Muscle of leg (tissue), 11 donors: ENCODE data around the gene BMPR1A. TPM values are rescaled to one million over a fixed set of nuclear protein-coding genes. Genes with fewer than 3 reads are reported as not detected.
"Not testable (repeated sequence)": the region's sequence is repeated elsewhere in the genome, so short reads cannot be mapped to it uniquely, and the experiment has no call there.

Source experiments
- DNase-seq: peaks from one replicate; pipeline ENCODE4 v3.0.0; 2013
- H3K27ac ChIP-seq: one replicate; pipeline ENCODE4 v1.5.1; 2013; ENCODE audit warnings: mild to moderate bottlenecking, low read length, control low read depth
- H3K27me3 ChIP-seq: one replicate; pipeline ENCODE4 v1.6.1; 2013; ENCODE audit warnings: low read length; ENCODE audit not compliant: control insufficient read depth, insufficient read depth
- H3K36me3 ChIP-seq: one replicate; pipeline ENCODE4 v1.6.1; 2013; ENCODE audit warnings: low read length; ENCODE audit not compliant: control insufficient read depth, insufficient read depth
- H3K4me1 ChIP-seq: one replicate; pipeline ENCODE4 v1.6.1; 2013; ENCODE audit warnings: low read length; ENCODE audit not compliant: control insufficient read depth, insufficient read depth
- H3K4me3 ChIP-seq: one replicate; pipeline ENCODE4 v1.5.1; 2013; ENCODE audit warnings: low read length, control low read depth
- H3K9me3 ChIP-seq: replicated peaks from 2 replicates; pipeline ENCODE4 v1.6.1; 2013; ENCODE audit warnings: low read depth, low read length; ENCODE audit not compliant: control insufficient read depth
- WGBS: methylation state at CpG from one replicate; pipeline ENCODE4 v1.1.5; 2013; ENCODE audit warnings: missing lambda C conversion rate; ENCODE audit not compliant: insufficient coverage; 5-methylcytosine and 5-hydroxymethylcytosine counted together
- polyA plus RNA-seq, 8 donors: library from polyadenylated mRNA; unstranded; fragments of 120-200 nt; gene quantifications; one replicate each; pipeline versions ENCODE4 v1.2.1 to v1.2.3, GENCODE V29; 2013; ENCODE audit warnings: inconsistent platforms in 1 of 8, low replicate concordance in 1 of 8; ENCODE audit not compliant: insufficient read length in 8 of 8, insufficient read depth in 1 of 8
- total RNA-seq: library from RNA; stranded (reverse); fragments of 120-200 nt; gene quantifications from one replicate; pipeline ENCODE4 v1.2.4, GENCODE V29; 2013

The BMPR1A gene
- total and polyA plus RNA-seq, 9 donors = 32.6 to 61.4 (median 46.6) TPM

DNA sequence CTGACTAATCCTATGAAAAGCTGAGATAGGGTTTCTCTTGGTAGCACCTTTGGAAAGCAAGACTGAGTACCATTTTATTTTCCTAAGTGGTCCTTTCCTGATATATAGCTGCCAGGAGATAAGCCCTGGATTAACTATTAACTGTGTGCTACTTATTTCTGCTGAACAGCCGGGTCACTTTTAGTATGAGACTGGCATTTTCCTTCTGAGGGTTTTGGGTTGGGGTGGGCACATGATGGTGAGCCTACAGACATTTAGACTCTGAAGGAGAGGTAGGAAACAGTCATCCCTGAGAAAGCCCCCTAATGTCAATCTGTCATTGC lies 29.8 kb upstream of the BMPR1A start:
- Histone ChIP-seq H3K4me3 (no peak overlapping the region), H3K27me3 (peaks cover 9% of the 10 kb centered on the region), H3K36me3 (peaks cover 27% of the 10 kb centered on the region), H3K9me3 (no peaks in the 10 kb centered on the region), H3K27ac (no peak overlapping the region), H3K4me1 (peaks cover 23% of the 10 kb centered on the region)
- no peak for DNase-seq
- 75% methylated on average over 1 of the region's 1 CpG for WGBS

DNA sequence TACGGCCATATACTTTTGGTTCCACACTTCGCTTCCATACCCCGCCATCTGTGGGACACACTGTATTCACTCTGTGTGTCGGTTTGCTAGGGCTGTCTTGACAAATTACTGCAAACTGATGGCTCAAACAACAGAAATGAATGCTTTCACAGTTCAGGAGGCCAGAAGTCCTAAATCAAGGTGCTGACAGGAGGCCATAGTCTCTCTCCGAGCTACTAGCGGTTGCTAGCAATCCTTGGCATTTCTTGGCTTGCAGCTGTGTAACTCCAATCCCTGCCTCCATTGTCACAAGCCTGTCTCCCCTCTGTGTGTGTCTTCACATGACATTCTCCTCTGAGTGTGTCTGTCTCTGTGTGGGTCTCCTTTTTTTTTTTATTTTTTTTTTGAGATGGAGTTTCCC lies 28.9 kb upstream of the BMPR1A start:
- peaks cover 29% of the 10 kb centered on the region for H3K4me1 ChIP-seq
- no peak overlapping the region for H3K27ac ChIP-seq
- no peak overlapping the region for H3K4me3 ChIP-seq
- H3K27me3 ChIP-seq = peaks cover 9% of the 10 kb centered on the region
- 60% methylated on average over 3 of the region's 6 CpGs for WGBS
- no peak for DNase-seq
- H3K9me3 ChIP-seq = no peaks in the 10 kb centered on the region
- H3K36me3 ChIP-seq = peaks cover 27% of the 10 kb centered on the region

DNA sequence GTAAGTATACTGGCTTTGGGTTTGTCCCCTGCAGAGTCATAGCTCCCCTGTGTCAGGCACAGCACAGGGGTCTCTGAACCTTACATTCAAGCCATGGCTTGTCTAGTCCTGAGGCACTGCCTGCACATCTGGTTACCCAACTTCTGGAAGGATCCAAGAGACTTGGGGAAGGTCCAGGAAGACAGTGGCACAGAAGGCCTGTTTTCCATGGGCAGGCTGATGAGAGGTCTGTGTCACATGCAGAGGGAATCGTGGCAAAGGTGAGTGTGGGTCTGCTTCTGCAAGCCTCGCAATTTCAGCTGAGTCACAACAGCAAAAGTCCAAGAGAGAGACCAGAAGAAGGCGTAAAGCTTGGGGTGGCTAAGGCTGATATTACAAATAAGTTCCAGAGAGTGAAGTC lies 28.4 kb upstream of the BMPR1A start:
- Histone ChIP-seq H3K27ac (no peak overlapping the region), H3K36me3 (peaks cover 27% of the 10 kb centered on the region)

DNA sequence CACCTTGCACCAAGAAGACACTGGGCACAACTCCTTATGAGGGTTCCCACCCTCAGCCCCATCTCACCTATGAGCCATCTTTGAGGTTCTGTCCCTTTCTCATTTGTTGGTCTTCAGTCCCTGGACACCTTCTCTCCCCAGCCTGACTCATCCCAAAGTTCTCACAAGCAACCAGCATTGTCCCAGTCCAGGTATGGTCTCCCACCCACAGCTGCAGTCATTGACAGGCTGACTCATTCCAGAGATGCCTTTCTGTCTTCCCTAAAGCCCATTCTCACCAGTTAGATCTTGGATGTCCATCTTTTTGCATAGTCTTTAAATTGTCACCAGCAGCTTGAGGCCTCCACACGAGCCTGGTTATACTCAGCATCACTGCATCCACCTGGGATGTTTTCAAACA lies 26.7 kb upstream of the BMPR1A start:
- H3K4me1 ChIP-seq = peaks cover 49% of the 10 kb centered on the region
- DNase-seq = no peak
- peaks cover 31% of the 10 kb centered on the region for H3K36me3 ChIP-seq
- H3K27me3 ChIP-seq = peaks cover 11% of the 10 kb centered on the region
- H3K27ac ChIP-seq = peak overlapping the region; percentile 54
- H3K9me3 ChIP-seq = no peaks in the 10 kb centered on the region
- no peak overlapping the region for H3K4me3 ChIP-seq
- WGBS = 58% methylated on average over 1 of the region's 1 CpG

More for the DNA sequence above, 28.4 kb upstream of the BMPR1A start:
- no peaks in the 10 kb centered on the region for H3K9me3 ChIP-seq
- H3K27me3 ChIP-seq = peaks cover 12% of the 10 kb centered on the region
- 72% methylated on average over 3 of the region's 3 CpGs for WGBS
- H3K4me1 ChIP-seq = peaks cover 35% of the 10 kb centered on the region
- no peak for DNase-seq
- H3K4me3 ChIP-seq = no peak overlapping the region

DNA sequence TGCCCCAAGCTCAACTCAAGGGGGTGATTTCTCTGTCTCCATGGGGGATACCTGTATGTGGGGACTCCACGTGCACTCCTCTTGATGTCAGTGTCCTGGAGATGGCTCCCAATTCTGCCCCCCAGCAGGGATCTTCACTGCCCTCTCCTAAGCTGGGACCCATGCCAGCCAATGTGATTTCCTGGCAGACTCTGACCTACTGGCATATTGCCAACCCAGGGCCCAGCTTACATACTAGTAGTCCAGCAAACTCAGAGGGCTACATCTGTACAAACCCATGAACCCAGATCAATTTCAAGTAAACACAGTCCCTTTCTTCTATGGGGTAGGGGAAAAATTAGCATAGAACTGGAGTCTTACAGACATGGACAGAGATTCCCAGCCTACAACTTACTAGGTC lies 26.2 kb upstream of the BMPR1A start:
- DNase-seq = no peak
- Histone ChIP-seq H3K27ac (peak overlapping the region; percentile 54), H3K4me1 (peaks cover 49% of the 10 kb centered on the region), H3K27me3 (peaks cover 11% of the 10 kb centered on the region), H3K36me3 (peaks cover 27% of the 10 kb centered on the region), H3K4me3 (no peak overlapping the region), H3K9me3 (no peaks in the 10 kb centered on the region)
- WGBS = 100% methylated on average over 1 of the region's 1 CpG

DNA sequence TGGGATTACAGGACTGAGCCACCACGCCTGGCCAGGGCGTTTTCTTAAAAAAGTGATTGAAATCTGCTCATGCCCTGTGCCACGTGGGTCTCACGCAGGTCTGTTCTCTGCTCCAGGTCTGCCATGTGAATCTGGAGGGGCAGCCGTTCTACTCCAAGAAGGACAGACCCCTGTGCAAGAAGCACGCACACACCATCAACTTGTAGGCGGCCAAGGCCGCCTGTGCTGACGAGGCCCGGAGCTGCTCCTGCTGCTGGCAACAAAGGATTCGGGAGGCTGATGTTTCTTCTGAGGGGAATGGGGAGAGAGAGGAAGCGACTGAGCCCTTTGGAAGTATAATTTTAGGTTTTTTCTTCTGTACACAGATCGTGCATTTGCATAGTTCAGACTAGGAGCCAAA lies 23.6 kb upstream of the BMPR1A start:
- Histone ChIP-seq H3K27ac (peak overlapping the region; percentile 91), H3K4me1 (peaks cover 47% of the 10 kb centered on the region), H3K9me3 (no peaks in the 10 kb centered on the region), H3K27me3 (peaks cover 10% of the 10 kb centered on the region), H3K36me3 (peaks cover 12% of the 10 kb centered on the region), H3K4me3 (no peak overlapping the region)
- 55% methylated on average over 11 of the region's 13 CpGs for WGBS
- no peak for DNase-seq

DNA sequence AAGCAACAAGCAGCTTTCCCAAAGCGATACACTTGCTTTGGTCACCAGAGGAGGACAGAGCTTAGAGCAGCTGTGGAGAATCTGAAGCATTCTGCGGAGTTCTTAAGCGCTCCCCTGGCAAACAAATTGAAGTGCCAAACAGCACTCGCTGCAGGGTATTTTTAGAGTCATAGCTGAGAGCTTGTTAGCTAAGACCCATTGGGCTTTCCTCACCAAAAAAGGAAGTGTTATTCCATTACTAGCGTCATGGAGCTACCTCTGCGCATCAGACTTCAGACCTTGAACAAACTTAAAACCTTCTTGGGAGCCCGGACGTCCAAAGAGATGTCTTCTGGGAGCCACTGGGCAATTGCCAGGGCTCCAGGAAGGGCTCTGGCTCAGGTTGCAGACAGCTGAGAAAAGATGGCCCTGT lies 23.2 kb upstream of the BMPR1A start:
- H3K9me3 ChIP-seq = no peaks in the 10 kb centered on the region
- H3K36me3 ChIP-seq = peaks cover 12% of the 10 kb centered on the region
- WGBS = 24% methylated on average over 7 of the region's 8 CpGs
- peaks cover 45% of the 10 kb centered on the region for H3K4me1 ChIP-seq
- peaks cover 10% of the 10 kb centered on the region for H3K27me3 ChIP-seq
- peak overlapping the region; percentile 91 for H3K27ac ChIP-seq
- no peak overlapping the region for H3K4me3 ChIP-seq
- peak; percentile 84 for DNase-seq

DNA sequence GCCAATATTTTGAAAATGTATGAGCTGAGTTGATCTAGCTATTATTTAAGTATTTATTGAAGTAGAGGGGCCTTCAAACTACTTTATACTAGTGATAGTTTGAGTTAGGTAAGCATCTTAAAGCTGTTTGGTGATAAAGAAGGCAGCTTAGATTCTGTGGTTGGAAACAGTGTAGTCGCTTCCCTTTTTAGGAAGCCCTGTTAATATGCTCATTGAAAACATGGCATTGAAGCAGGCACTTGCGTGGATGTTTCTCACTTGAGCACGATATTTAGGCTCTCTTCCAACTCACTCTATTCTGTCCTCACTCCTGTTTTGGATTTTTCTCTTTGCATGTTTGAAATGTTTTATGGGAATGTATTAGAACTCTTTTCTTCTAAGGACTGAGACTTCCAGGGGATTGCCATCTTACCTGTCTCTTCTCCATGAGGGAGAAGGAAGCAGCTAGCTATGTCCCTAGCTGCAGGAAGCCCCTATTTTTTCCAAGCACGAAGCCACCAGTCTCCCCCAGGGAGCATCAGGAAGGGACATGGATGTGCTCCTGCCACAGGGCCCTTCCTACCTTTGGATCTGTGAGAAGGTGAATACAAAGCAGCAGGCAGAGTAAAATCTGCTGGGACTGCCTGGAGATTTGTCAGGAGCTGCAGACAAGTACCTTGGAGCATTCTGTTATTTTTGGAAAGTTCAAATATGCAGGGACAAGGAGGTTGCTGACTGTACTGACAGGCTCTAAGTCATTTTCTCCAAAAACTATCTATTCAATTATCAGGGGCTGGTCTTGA lies 22.0 kb upstream of the BMPR1A start:
- no peak overlapping the region for H3K4me3 ChIP-seq
- peaks cover 12% of the 10 kb centered on the region for H3K36me3 ChIP-seq
- WGBS = no CpG with 5 or more reads among the region's 4 CpGs
- peaks cover 8% of the 10 kb centered on the region for H3K27me3 ChIP-seq
- no peak for DNase-seq
- H3K9me3 ChIP-seq = no peaks in the 10 kb centered on the region
- H3K4me1 ChIP-seq = peaks cover 45% of the 10 kb centered on the region
- peak overlapping the region; percentile 91 for H3K27ac ChIP-seq

DNA sequence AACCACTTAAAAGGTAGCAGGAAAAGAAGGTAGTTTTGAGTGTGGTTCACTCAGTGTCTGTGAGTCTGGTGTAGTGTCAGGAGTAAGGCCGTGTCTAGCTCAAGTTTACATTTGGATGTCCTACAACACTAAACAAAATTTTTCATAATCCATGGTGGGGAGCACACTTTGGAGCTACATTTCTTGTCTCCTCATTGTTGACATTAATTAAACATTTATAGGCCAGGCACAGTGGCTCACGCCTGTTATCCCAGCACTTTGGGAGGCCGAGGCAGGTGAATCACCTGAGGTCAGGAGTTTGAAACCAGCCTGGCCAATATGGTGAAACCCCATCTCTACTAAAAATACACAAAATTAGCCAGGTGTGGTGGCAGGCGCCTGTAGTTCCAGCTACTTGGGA lies 21.1 kb upstream of the BMPR1A start:
- not testable (repeated sequence) for H3K9me3 ChIP-seq, H3K27ac ChIP-seq, H3K4me3 ChIP-seq, H3K36me3 ChIP-seq, DNase-seq, H3K27me3 ChIP-seq
- peaks cover 36% of the 10 kb centered on the region for H3K4me1 ChIP-seq
- 100% methylated on average over 2 of the region's 4 CpGs for whole genome bisulfite sequencing

DNA sequence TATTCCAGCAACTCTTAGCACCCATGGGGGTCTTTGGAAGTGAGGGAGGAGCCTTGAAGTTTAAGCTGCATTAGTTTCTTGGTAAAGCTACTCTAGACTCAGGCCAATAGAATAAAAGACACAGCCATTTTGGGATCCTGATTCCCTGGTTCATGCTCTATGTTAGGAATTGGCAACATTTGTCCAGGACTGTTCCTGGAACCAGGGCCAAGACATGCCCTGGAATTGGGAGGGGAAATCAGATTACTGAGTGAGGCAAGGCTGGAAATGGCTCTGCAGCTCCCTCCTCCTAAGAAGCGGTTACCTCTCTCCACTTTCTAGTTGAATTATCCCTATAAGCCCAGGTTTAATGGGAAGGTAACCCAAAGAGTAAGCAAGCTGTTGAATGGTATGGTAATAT lies 14.2 kb upstream of the BMPR1A start:
- Histone ChIP-seq H3K36me3 (no peaks in the 10 kb centered on the region), H3K27me3 (no peaks in the 10 kb centered on the region), H3K9me3 (no peaks in the 10 kb centered on the region), H3K4me1 (peaks cover 8% of the 10 kb centered on the region), H3K27ac (no peak overlapping the region), H3K4me3 (no peak overlapping the region)
- DNase-seq = no peak
- no CpG with 5 or more reads among the region's 1 CpG for WGBS
